K562 (cell line): ENCODE data around the gene NT5C2. TPM values are rescaled to one million over a fixed set of nuclear protein-coding genes. Genes with fewer than 3 reads are reported as not detected.

ENCODE experiments used
- ATAC-seq: fragments of 200-7000 bp; cut with Tn5 transposase; 3 replicates; pipeline ENCODE4 v1.9.1; 2020; ENCODE audit warnings: moderate library complexity
- BruUV-seq: library from RNA; stranded (reverse); fragments of 400-500 nt; replicated peaks from 2 replicates; lab custom pipeline; 2021; lab: Mats Ljungman, UMichigan
- CTCF ChIA-PET: fragments of 300-600 bp; formaldehyde crosslinking; extraction: SDS; loops from one replicate; lab custom pipeline; 2021; ENCODE audit warnings: low intra/inter-chr PET ratio; lab: Yijun Ruan, JAX
- POLR2A ChIA-PET: fragments of 300-600, 350-650 bp; sonication (Branson Sonifier 250); formaldehyde crosslinking; extraction: SDS; loops from one replicate; lab custom pipeline; 2021; ENCODE audit warnings: antibody characterized with exemption, inconsistent platforms; lab: Yijun Ruan, JAX
- DNase-seq, 4 experiments: peaks; one replicate each; pipeline versions ENCODE4 v3.0.0 to v3.0.0-alpha.2; 2011 to 2018; ENCODE audit warnings: low spot score in 3 of 4, mixed read lengths in 3 of 4; ENCODE audit errors: extremely low read depth in 1 of 4
- FAIRE-seq: peaks from 2 replicates; lab custom pipeline; 2011; peaks lifted over from hg19 to GRCh38; lab: Jason Lieb, UNC
- H2AFZ ChIP-seq: 2 replicates; pipeline ENCODE4 v1.6.0; 2011; ENCODE audit warnings: low read depth, low read length, control low read depth, inconsistent platforms
- H3K27ac ChIP-seq: fragments of 200-600 bp; 3 replicates; pipeline ENCODE4 v1.8.0; 2011; ENCODE audit warnings: low read depth, mild to moderate bottlenecking, control low read depth, inconsistent platforms, low read length, moderate library complexity, mixed read lengths; ENCODE audit errors: extremely low read depth
- H3K27me3 ChIP-seq, 2 experiments: fragments of 300-600 bp in 1 of 2; 2 replicates in 1 of 2; 3 replicates in 1 of 2; pipeline versions ENCODE4 v1.6.0 to v1.8.0; 2011; ENCODE audit warnings: inconsistent platforms in 2 of 2, low read length in 2 of 2, mild to moderate bottlenecking in 1 of 2, mixed read lengths in 1 of 2, moderate library complexity in 1 of 2; ENCODE audit not compliant: control insufficient read depth in 2 of 2, insufficient read depth in 2 of 2
- H3K36me3 ChIP-seq: fragments of 300-600 bp; 3 replicates; pipeline ENCODE4 v1.8.0; 2011; ENCODE audit warnings: mild to moderate bottlenecking, low read length, inconsistent platforms; ENCODE audit not compliant: control insufficient read depth, insufficient read depth
- H3K4me1 ChIP-seq, 2 experiments: fragments of 200-600 bp in 1 of 2; replicated peaks in 1 of 2; 2 replicates in 1 of 2; 3 replicates in 1 of 2; pipeline versions ENCODE4 v1.5.1 to v1.8.0; 2011; ENCODE audit warnings: inconsistent platforms in 2 of 2, low read length in 2 of 2, mild to moderate bottlenecking in 1 of 2, mixed read lengths in 1 of 2, moderate library complexity in 1 of 2; ENCODE audit not compliant: control insufficient read depth in 2 of 2, insufficient read depth in 2 of 2
- H3K4me2 ChIP-seq: 2 replicates; pipeline ENCODE4 v1.6.1; 2011; ENCODE audit warnings: low read length, control low read depth, inconsistent platforms, mixed read lengths; ENCODE audit not compliant: insufficient read depth
- H3K4me3 ChIP-seq: fragments of 200-600 bp; sonication (generic), shearing (Covaris generic); 2 replicates; pipeline ENCODE4 v1.5.1; 2016; ENCODE audit warnings: control low read depth, inconsistent platforms
- H3K79me2 ChIP-seq: fragments of 200-600 bp; 3 replicates; pipeline ENCODE4 v1.8.0; 2011; ENCODE audit warnings: low read length, inconsistent platforms; ENCODE audit not compliant: control insufficient read depth, insufficient read depth
- H3K9ac ChIP-seq, 2 experiments: 2 replicates each; pipeline versions ENCODE4 v1.6.0 to v1.6.1; 2011; ENCODE audit warnings: low read depth in 2 of 2, low read length in 2 of 2, control low read depth in 1 of 2, inconsistent platforms in 1 of 2, mild to moderate bottlenecking in 1 of 2, mixed read lengths in 1 of 2; ENCODE audit not compliant: insufficient read depth in 1 of 2
- H3K9me1 ChIP-seq: one replicate; pipeline ENCODE4 v1.6.0; 2011; ENCODE audit warnings: inconsistent platforms, mild to moderate bottlenecking, low read length, moderate library complexity; ENCODE audit not compliant: control insufficient read depth, insufficient read depth
- H3K9me3 ChIP-seq: replicated peaks from 2 replicates; pipeline ENCODE4 v1.5.1; 2011; ENCODE audit warnings: low read depth, low read length, inconsistent platforms; ENCODE audit not compliant: control insufficient read depth, insufficient read depth
- H4K20me1 ChIP-seq: replicated peaks from 2 replicates; pipeline ENCODE4 v1.6.1; 2011; ENCODE audit warnings: low read length, inconsistent platforms, mixed read lengths; ENCODE audit not compliant: control insufficient read depth, insufficient read depth
- CEBPG ChIP-seq, 3 experiments: fragments of 200-800 bp in 1 of 3; sonication (Bioruptor generic) in 1 of 3; sonication (generic) in 1 of 3; formaldehyde crosslinking in 1 of 3; IDR thresholded peaks in 2 of 3; conservative IDR thresholded peaks in 1 of 3; 2 replicates each; pipeline versions ENCODE4 v1.6.1 to v1.8.0; 2016 to 2022; ENCODE audit warnings: missing compliant biosample characterization in 2 of 3, missing genetic modification characterization in 2 of 3, mild to moderate bottlenecking in 1 of 3, missing genetic modification reagents in 1 of 3
- FOXM1 ChIP-seq, 2 experiments: fragments of 450-650 bp in 1 of 2; sonication (generic) in 1 of 2; formaldehyde crosslinking in 1 of 2; IDR thresholded peaks; 2 replicates each; pipeline versions ENCODE4 v1.6.1 to v1.9.0; 2017 to 2022; ENCODE audit warnings: low read depth in 2 of 2, mild to moderate bottlenecking in 2 of 2, missing genetic modification reagents in 1 of 2, moderate library complexity in 1 of 2
- IFI16 ChIP-seq: fragments of 250-450 bp; sonication (Bioruptor Pico); IDR thresholded peaks from 2 replicates; pipeline ENCODE4 v2.1.2; 2022; ENCODE audit warnings: mild to moderate bottlenecking, inconsistent platforms
- KDM4B ChIP-seq, 2 experiments: fragments of 450-650 bp in 1 of 2; sonication (generic) in 1 of 2; IDR thresholded peaks; 2 replicates each; pipeline ENCODE4 v1.6.1; 2016 to 2017; ENCODE audit warnings: borderline replicate concordance in 2 of 2, antibody characterized with exemption in 1 of 2, low read depth in 1 of 2, mild to moderate bottlenecking in 1 of 2
- KHSRP ChIP-seq: fragments of 450-650 bp; IDR thresholded peaks from 2 replicates; pipeline ENCODE4 v1.6.1; 2017
- RBM39 ChIP-seq: fragments of 200-400 bp; formaldehyde crosslinking; optimal IDR thresholded peaks from 2 replicates; pipeline ENCODE3; 2018; ENCODE audit warnings: low read depth, low read length
- SOX6 ChIP-seq: fragments of 450-650 bp; IDR thresholded peaks from 2 replicates; pipeline ENCODE4 v1.6.1; 2014; ENCODE audit warnings: mild to moderate bottlenecking
- ZBTB1 ChIP-seq: sonication (generic); formaldehyde crosslinking; IDR thresholded peaks from 2 replicates; pipeline ENCODE4 v1.8.1; 2023; ENCODE audit warnings: missing genetic modification reagents, low read depth, mild to moderate bottlenecking, borderline replicate concordance
- WGBS: fragments of 100-300 bp; shearing (Covaris generic); methylation state at CpG from one replicate; pipeline ENCODE4 v1.1.6; 2016; ENCODE audit warnings: low coverage, mixed read lengths; ENCODE audit not compliant: insufficient coverage; ENCODE audit errors: missing lambda C conversion rate; 5-methylcytosine and 5-hydroxymethylcytosine counted together
- in situ Hi-C: fragments of 300-500 bp; cut with MboI; formaldehyde crosslinking; loops from 4 replicates; pipeline ENCODE4 v1.15.0; 2018; ENCODE audit warnings: inconsistent platforms, mixed read lengths
- intact Hi-C: fragments of 100-400 bp; cut with micrococcal nuclease; formaldehyde crosslinking; loops from 2 replicates; pipeline ENCODE4 v1.14.2; 2022
- polyA plus RNA-seq, 8 experiments: library from polyadenylated mRNA; depleted of rRNA in 4 of 8; stranded (reverse) in 5 of 8; unstranded in 3 of 8; fragments of >200 nt; fragmentation: Nextera tagmentation in 2 of 8; fragmentation: Illumina TruSeq in 1 of 8; extraction: Ambion mirVana in 2 of 8; extraction: Trizol in 1 of 8; gene quantifications; 2 replicates each; pipeline versions ENCODE4 v1.2.1 to v1.2.3, GENCODE V29; 2011 to 2014; ENCODE audit warnings: inconsistent platforms in 1 of 8, missing spikeins in 1 of 8
- total RNA-seq, 7 experiments: library from RNA; depleted of rRNA in 6 of 7; stranded (reverse); fragments of >200 nt in 6 of 7; fragmentation: Illumina TruSeq in 2 of 7; extraction: Trizol in 2 of 7; gene quantifications; 2 replicates each; pipeline versions ENCODE4 v1.2.1 to v1.2.3, GENCODE V29; 2011 to 2021; ENCODE audit warnings: low replicate concordance in 1 of 7
- TF ChIP-seq, protein P1 (sequence below): fragments of 250-450 bp; sonication (Bioruptor Pico); IDR thresholded peaks from 2 replicates; pipeline ENCODE4 v1.8.0; 2021; ENCODE audit warnings: moderate library complexity, mild to moderate bottlenecking, inconsistent platforms
- TF ChIP-seq, protein P2 (sequence below), 2 experiments: fragments of 150-350 bp in 1 of 2; IDR thresholded peaks; 2 replicates each; pipeline ENCODE4 v1.6.1; 2012 to 2016; ENCODE audit warnings: low read depth in 2 of 2, low read length in 2 of 2, mild to moderate bottlenecking in 1 of 2, moderate library complexity in 1 of 2
- TF ChIP-seq, protein P3 (sequence below): fragments of 150-350 bp; conservative IDR thresholded peaks from 2 replicates; pipeline ENCODE4 v1.6.1; 2014; ENCODE audit warnings: low read length

The NT5C2 gene
- total and polyA plus RNA-seq, 9 of the 15 experiments (the other 6 are each of a cell fraction or from before 2014, with no cell fraction given): 11.3 to 45.2 (median 27.7) TPM

DNA sequence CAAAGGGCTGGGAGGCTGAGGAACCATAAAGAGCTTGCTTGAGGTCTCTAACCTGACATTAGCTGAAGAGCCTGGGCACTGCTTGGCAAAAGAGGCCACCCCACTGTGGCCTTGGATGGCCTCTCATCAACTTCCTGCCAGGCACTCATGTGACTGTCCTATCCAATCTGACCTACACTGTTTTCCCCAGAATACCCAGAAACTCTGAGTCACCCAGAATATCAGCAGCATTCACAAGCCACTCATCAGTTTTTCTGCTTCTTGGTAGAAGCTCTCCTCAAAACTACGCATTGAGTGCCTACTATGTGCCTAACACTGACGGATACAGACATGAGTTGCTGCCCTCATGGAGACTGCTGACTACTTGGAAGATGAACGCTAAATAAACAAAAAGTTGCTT lies 4.1 kb upstream of the NT5C2 start:
- no peaks in the 10 kb centered on the region for H4K20me1 ChIP-seq
- CTCF ChIA-PET: no interaction called here
- no peaks in the 10 kb centered on the region for H3K27me3 ChIP-seq
- FAIRE-seq (peak; percentile 91), ATAC-seq (peak; percentile 60), DNase-seq (peak in 3 of 4 experiments; percentile 14 to 83 (median 70))
- H3K4me2 ChIP-seq: peak overlapping the region; percentile 59
- H3K79me2 ChIP-seq: peaks cover 6% of the 10 kb centered on the region
- BruUV-seq: no TSS peak
- no peaks in the 10 kb centered on the region for H3K36me3 ChIP-seq
- no peaks in the 10 kb centered on the region for H3K9me1 ChIP-seq
- peak overlapping the region; percentile 84 for H2AFZ ChIP-seq
- H3K27ac ChIP-seq: peak overlapping the region; percentile 60
- WGBS: 5% methylated on average over 3 of the region's 3 CpGs
- intact Hi-C loops: no loop called here
- no peak overlapping the region for H3K4me3 ChIP-seq
- in situ Hi-C loops: no loop called here
- H3K9ac ChIP-seq: peak overlapping the region in 1 of 2 experiments; percentile 38; a peak in 2 of 4 replicates
- POLR2A ChIA-PET: interaction anchor here (0.6 to 0.8 kb wide), 2 partner anchors 32 to 229 kb away, joined by 3 read pairs; no protein-coding TSS in a partner anchor
- H3K4me1 ChIP-seq: peaks cover 10 to 32% of the 10 kb centered on the region in 2 experiments
- no peaks in the 10 kb centered on the region for H3K9me3 ChIP-seq
- TF ChIP-seq KHSRP (no peak), FOXM1 (IDR thresholded peaks at IDR 0.05; ENCODE audit: low read depth) (no peak), FOXM1 (CRISPR knock-in tag; IDR thresholded peaks at IDR 0.05; ENCODE audit: low read depth) (no peak), KDM4B (IDR thresholded peaks at IDR 0.05; ENCODE audit: borderline replicate concordance in 2 of 2, low read depth in 1 of 2) (no peak), RBM39 (no peak), CEBPG (CRISPR knock-in tag; IDR thresholded peaks at IDR 0.05) (no peak), CEBPG (tag; conservative IDR thresholded peaks at IDR 0.05 in 1 of 2, IDR thresholded peaks at IDR 0.05 in 1 of 2) (no peak), SOX6 (peak; percentile 43), IFI16 (CRISPR knock-in tag) (no peak), ZBTB1 (CRISPR knock-in tag) (no peak)
- TF ChIP-seq, protein P1, sequence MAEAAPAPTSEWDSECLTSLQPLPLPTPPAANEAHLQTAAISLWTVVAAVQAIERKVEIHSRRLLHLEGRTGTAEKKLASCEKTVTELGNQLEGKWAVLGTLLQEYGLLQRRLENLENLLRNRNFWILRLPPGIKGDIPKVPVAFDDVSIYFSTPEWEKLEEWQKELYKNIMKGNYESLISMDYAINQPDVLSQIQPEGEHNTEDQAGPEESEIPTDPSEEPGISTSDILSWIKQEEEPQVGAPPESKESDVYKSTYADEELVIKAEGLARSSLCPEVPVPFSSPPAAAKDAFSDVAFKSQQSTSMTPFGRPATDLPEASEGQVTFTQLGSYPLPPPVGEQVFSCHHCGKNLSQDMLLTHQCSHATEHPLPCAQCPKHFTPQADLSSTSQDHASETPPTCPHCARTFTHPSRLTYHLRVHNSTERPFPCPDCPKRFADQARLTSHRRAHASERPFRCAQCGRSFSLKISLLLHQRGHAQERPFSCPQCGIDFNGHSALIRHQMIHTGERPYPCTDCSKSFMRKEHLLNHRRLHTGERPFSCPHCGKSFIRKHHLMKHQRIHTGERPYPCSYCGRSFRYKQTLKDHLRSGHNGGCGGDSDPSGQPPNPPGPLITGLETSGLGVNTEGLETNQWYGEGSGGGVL (CRISPR knock-in tag): no peak
- TF ChIP-seq, protein P2, sequence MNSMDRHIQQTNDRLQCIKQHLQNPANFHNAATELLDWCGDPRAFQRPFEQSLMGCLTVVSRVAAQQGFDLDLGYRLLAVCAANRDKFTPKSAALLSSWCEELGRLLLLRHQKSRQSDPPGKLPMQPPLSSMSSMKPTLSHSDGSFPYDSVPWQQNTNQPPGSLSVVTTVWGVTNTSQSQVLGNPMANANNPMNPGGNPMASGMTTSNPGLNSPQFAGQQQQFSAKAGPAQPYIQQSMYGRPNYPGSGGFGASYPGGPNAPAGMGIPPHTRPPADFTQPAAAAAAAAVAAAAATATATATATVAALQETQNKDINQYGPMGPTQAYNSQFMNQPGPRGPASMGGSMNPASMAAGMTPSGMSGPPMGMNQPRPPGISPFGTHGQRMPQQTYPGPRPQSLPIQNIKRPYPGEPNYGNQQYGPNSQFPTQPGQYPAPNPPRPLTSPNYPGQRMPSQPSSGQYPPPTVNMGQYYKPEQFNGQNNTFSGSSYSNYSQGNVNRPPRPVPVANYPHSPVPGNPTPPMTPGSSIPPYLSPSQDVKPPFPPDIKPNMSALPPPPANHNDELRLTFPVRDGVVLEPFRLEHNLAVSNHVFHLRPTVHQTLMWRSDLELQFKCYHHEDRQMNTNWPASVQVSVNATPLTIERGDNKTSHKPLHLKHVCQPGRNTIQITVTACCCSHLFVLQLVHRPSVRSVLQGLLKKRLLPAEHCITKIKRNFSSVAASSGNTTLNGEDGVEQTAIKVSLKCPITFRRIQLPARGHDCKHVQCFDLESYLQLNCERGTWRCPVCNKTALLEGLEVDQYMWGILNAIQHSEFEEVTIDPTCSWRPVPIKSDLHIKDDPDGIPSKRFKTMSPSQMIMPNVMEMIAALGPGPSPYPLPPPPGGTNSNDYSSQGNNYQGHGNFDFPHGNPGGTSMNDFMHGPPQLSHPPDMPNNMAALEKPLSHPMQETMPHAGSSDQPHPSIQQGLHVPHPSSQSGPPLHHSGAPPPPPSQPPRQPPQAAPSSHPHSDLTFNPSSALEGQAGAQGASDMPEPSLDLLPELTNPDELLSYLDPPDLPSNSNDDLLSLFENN (IDR thresholded peaks at IDR 0.05; ENCODE audit: low read depth in 2 of 2, low read length in 2 of 2): no peak
- TF ChIP-seq, protein P3, sequence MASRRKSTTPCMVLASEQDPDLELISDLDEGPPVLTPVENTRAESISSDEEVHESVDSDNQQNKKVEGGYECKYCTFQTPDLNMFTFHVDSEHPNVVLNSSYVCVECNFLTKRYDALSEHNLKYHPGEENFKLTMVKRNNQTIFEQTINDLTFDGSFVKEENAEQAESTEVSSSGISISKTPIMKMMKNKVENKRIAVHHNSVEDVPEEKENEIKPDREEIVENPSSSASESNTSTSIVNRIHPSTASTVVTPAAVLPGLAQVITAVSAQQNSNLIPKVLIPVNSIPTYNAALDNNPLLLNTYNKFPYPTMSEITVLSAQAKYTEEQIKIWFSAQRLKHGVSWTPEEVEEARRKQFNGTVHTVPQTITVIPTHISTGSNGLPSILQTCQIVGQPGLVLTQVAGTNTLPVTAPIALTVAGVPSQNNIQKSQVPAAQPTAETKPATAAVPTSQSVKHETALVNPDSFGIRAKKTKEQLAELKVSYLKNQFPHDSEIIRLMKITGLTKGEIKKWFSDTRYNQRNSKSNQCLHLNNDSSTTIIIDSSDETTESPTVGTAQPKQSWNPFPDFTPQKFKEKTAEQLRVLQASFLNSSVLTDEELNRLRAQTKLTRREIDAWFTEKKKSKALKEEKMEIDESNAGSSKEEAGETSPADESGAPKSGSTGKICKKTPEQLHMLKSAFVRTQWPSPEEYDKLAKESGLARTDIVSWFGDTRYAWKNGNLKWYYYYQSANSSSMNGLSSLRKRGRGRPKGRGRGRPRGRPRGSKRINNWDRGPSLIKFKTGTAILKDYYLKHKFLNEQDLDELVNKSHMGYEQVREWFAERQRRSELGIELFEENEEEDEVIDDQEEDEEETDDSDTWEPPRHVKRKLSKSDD: no peak
